GM21825 (cell line): ENCODE measurements around the gene MTG1.
"Not testable (repeated sequence)": the region's sequence is repeated elsewhere in the genome, so short reads cannot be mapped to it uniquely, and the experiment has no call there.

ENCODE experiments used
- ATAC-seq: cut with Tn5 transposase; IDR thresholded peaks from one replicate; pipeline ENCODE4 v1.9.1; 2021; ENCODE audit warnings: mild to moderate bottlenecking, moderate library complexity; ENCODE audit not compliant: unreplicated experiment

The MTG1 gene

DNA sequence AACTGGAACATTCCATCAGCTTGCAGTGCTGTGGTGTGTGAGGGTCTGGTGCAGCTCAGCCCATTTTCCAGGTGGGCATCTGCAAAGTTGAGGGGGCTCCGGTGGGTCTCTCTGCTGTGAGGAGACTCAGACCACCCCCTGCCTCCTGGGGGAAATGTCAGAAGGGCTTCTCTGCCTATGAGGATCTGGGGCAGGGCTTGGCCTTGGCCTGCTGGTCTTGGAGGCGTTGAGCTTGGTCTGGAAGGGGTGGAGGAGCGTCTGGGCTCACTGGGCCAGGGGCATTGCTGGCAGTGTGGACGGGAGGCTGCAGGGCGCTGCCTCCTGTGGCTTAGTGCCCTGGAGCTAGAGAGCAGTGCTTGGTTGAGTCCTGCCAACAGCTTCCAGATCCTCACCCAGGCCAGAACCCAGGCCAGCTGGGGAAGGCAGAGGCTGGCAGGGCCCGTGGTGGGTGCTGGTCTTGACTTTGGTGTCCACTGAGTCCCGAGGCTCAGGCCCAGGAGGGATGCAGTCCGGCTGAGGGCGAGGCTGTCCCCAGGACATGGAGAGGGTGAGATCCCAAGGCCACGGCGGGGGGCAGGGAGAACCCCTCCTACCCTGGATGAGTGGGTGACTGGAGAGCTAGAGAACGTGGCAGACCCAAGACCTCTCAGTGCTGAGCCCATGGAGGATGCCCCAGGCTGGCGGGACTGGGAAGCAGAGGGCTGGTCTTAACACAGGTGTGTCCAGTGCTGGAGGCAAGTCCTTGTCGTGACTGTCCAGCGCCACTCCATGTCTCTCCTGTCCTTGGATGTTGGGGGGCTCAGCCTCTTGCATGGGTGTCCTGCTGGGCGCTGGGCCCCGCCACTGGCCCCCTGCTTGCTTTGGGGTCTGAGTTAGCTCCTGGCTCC lies 27.6 kb downstream of the MTG1 start:
- no peak for ATAC-seq

DNA sequence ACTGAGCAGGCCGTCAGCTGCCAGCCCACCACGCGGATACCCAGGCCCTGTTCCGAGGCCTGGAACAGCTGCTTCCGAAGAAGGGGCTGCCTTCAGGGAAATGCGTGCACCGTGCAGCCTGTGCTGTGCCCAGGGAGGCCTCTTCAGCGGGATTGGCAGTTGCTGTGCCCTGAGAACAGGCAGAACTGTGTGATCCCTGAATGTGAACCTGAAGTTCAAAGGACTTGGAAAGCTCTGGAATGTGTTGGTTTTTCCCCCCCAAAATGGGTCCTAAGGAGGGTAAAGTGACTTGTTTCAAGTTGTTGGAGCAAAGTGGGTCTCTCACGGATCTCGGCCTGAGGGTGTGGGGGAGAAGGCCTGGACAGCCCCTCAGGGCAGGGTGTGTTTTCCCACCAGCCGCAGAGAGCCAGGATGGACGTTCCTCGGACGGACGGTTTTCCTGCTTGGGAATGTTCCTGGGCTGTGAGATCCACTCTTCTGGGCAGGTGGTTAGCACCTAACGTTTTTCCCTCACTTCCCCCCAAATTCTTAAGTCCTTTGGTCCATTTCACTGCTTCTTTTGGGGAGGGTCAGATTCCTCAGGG lies 28.4 kb downstream of the MTG1 start:
- no peak for ATAC-seq

DNA sequence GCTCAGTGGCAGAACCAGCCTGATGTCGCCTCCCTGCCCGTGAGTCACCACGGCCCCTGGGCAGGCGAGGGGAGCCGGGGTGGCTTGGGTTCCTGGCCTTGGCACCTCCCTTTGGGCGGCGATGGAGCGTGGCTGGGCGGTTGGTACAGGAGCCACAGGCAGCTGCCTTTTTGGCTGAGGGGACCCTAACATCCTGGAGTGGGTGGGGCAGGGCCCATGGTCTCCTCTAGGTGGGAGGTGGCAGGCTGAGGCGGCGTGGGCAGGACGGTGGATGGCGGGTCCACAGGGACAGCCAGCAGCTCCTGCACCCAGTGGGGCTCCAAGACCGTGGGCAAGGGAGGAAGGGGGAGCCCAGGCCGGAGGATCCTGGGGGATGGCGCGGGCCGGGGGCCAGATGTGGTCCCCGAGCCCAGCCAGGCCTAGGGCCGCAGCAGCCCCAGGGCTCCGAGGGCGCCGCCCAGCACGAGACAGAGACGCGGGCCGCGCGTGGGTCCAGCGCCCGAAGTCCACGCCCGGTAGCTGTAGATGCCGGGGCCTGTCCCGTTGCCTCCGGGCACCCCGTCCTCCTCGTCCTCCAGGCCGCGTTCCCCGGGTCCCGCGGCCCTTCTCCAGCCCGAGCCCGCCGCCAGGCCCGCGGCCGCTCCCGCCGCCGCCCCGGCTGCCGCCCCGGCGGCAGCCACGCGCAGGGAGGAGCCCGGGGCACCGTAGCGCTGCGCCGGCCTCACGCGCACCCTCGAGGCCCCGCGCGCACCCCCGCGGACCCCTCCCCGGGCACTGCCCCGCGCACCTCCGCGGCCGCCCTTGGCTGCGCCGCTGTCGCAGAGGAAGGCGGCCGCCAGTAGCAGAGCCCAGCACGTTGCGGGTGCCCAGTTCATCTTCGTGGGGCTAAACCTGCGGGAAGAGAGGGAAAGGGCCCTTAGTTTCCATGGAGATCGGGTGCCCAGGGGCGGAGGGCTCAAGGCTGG lies 29.1 kb downstream of the MTG1 start:
- ATAC-seq = no peak

DNA sequence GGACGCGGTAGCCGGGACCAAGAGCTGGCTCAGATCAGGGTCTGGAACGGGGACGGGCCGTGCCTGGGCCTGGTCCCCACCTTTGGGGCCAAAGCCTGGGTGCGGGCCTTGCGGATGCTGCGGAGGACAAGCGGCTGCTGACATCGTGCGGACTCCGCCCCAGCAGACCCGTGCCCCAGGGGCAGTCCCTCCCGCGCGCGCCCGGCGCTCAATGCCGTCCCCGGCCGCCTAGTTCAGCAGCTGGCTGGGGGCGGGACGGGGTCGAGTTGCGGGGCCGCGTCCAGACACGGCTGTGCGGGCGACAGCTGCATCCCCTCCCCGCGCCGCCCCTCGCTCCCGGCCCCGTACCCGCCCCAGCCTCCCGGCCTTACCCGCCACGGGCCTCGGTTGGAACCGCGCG lies 30.1 kb downstream of the MTG1 start:
- not testable (repeated sequence) for ATAC-seq

DNA sequence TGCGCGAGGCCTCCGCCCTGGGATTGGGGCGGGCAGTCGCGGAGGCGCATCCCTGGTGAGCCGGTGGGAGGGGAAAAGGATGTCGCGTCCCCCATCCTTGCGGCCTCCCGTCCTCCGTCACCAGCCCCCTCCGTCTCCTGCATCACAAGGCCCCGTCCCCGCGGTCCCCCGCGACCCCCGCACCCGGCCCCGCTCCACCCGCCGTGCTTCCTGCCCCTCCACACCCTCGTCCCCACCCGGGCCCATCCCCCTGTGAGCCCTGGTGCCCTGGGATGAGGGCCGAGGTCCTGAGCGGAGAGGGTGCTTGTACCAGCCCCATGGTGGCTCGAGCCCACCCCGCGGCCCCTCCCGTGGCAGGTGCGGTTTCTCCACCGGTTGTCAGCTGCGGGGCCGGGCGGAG lies 30.6 kb downstream of the MTG1 start, which contains the start of gene SPRN:
Gene SPRN (minus strand): TSS at position 25 of the 400 bp plus-strand sequence. CDS start 944 bp downstream, outside the sequence.
- ATAC-seq = not testable (repeated sequence)

DNA sequence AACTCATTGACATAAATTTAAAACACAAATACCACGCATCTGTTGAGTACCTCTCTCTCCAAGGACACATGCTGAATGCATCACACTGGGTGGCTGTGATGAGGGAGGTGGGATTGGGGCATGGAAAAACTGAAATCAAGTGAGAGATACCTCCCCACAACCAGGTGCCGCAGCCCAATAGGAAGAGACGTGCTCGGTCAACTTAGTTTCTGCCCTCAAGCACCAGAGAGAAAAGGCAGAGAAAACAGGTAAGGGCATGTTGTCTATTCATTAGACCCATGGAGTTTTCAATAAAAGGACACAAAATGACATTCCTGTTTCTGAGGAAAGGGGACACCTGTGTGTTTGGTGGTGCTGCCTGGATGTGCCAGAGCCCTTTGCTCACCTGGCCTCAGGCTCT lies 35.6 kb downstream of the MTG1 start:
- not testable (repeated sequence) for ATAC-seq

DNA sequence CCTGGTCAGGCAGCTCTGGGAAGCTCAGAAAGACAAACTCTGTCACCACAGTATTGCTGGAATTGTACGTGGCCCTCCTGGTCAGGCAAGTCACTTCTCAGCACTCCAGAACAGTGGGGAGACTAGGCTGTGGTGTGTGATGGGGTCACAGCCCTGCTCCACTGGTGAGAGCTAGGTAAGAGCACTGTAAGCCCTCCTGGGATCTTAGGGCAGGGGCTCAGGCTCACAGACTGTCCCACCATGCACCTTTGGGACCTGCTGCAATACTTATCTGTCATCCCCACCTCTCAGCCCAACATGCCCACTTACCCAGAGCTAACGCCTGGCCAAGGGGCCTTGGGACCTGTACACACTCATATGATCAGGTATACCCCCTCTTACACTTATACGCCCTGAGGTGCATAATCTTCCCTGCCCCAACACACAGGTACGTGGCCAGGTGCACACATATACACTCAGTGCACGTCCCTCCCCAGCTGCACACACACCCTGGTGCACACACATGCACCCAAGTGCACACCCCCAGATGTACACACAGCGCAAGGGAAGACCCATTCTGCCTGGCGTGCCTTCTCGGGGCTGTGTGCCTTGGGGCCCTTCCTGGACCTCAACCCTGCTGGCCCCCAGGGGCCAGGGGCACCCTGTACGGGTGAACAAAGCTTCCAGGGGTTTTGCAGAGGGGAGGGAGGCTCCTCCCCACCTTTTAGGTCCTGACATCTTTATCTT lies 38.1 kb downstream of the MTG1 start:
- ATAC-seq = not testable (repeated sequence)

DNA sequence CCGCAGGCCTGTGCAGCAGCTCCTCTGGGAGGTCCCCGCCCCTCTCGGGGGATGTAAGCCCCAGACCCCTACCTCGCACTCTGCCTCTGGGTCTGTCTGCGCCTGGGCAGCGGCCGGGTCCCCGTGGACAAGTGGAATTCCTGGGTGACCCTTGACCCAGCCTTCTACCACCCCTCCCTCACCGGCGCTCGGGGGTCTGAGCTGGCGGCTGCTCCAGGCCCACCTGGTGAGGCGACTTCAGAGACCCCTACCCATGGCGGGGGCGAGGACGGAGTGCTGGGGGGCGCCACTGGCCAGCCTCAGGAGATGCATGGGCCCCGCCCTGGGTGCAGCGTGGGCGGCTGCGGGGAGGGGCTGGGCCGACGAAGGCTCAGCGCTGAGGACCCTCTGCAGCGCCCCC lies 38.8 kb downstream of the MTG1 start:
- not testable (repeated sequence) for ATAC-seq

DNA sequence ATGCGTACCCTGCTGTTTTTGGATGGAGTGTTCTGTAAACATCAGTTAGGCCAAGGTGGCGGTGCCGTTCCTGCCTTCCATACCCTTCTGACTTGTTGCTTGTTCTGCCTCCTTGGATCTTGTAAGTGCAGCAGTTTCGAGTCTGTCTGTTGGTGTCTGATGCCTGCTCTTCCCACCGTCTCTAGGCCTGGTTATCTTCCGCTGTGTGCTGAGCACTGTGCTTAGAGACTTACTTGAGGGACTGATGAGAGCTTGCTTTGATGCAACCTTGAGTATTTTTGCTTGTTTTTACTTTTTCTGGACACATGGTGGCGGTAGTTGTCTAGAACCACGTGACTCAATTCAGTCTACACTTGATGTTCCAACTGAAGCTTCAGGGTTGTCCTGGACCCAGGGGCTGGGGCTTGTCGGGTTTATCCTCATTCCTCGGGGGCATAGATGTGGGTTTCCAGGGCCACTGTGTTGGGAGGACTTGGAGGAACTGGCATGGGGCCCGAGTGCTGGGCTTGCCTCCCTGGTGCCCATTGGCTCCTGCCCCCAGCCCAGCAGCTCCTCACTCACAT lies 44.8 kb downstream of the MTG1 start:
- ATAC-seq = no peak

DNA sequence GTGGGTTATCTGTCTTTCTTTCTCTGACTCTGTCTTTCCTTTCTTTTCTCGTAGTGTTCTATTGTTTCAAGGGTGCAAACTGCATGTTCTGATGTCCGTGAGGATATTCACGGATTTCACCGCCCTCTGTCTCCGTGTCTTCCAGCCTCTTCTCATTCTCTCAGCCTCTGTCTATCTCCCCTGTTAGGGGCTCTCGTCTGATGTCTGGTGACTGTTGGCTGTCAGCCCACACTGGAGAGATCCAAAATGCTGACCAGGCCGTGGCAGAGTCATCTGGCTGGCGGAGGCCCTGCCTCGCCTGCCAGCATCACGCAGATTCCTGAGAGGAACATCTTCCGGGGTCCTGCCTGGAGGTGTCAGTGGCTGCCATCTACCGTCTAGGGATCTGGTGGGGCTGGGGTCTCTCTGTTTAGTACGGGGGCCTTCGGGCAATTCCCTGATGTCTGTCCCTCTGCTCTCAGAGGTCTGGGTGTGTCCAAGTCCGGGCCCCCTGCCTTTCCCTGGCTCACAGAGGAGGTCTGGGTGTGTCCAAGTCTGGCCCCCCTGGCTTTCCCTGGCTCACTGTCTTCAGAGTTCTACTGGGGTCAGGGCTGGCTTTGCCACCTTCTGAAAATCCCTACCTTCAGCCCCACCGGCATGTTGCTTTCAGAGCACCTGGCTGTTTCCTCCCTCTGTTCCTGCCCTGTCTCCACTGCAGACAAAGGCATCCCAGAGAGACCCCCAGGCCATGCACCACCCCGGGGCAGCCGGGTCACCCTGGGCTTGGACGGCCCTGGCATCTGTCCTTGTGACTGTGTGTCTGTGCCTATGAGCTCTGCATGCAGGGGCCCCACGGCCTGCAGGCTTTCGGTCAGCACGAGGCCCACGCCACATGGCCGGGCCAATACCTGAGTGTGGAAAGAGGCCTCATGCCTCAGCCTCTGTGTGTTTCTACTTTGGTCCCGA lies 45.8 kb downstream of the MTG1 start:
- no peak for ATAC-seq

DNA sequence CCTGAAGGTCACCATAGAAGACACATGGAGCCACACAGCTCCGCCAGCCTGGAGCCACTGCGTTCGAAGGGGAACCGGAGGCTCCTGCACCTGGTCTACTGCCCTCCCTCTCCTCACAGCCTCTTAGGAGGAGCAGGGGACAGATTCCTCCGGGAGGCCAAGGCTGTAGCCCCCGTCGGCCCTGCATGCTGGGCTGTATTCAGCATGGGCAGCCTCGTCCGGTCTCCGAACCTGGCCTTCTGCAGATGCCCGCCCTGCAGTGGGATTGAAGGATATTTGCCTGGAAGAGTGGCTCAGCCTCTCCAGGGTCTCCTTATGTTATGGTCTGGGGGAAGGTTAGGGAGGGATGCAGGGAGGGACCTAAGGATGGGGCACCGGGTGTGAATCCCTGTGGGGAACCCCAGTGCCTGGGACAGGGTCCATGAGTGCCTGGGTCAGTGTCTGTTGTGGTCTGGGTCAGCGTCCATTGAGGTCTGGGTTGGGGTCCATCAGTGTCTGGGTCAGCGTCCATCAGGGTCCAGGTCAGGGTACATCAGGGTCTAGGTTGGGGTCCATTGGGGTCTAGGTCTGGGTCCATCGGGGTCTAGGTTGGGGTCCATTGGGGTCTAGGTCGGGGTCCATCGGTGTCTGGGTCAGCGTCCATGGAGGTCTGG lies 46.8 kb downstream of the MTG1 start:
- no peak for ATAC-seq

DNA sequence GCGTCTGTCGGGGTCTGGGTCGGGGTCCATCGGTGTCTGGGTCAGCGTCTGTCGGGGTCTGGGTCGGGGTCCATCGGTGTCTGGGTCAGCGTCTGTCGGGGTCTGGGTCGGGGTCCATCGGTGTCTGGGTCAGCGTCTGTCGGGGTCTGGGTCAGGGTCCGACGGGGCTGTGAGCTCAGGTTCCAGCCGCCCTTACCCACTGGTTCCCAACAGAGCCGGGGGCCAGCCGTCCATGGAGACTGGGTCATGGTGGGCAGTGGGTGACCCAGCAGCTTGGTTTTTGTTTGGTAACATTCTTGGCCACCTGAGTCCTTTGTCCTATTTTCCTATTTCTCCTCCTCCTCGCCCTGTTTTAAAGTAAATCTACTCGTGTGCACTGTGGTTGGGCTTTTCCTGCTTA lies 47.4 kb downstream of the MTG1 start:
- not testable (repeated sequence) for ATAC-seq

DNA sequence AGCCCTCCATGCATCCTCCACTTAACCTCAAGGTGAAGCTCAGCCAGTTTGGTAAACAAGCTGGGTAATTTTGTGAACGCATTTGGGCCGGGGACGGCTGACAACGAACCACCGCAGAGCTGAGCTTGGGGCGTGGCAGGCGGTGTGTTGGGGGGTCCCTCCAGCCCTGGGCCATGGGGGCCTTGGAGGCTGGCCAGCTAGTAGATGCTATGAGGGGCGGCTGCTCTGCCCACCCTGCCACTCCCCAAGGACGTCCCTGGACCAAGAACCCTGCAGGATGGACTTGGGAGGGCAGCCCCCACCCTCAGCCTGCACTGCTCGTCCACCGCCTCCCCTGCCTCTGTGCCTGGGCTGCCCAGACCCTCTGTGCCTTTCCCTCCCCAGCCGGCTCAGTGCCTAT lies 47.8 kb downstream of the MTG1 start:
- ATAC-seq = no peak

DNA sequence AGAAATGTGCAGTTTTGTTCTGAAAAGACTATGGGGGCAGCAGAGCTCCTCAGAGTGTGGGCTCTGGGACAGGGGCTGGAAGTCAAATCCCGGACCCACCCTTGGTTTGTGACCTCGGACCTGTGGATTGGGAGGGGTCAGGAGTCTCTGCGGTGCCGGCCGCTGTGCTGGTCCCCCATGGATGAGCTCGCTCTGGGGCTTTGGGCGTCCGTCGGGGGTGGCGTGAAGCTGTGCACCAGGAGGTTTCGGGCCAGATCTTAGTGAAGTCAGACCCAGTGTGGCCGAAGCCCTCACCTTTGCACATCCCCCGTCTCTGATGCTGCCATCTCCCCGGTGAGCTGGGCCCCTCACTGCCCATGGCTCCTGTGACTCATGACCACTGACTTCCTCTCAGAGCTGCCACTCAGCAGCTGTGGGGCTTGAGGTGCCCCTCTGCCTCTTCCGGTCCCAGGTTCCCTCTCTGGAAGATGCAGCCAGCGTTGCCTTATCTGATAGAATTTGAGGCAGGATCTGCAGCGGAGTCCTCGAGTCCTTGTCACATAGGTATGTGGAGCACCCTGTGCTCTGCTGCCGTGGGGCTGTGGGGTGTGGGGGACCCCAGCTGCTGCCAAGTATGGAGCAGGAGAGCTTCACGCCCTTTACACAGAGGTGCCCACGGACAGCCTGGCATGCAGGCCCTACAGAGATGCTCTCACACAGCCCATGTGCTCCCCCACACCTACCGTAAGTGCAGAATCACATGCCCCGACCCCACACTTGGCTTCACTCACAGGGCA lies 48.4 kb downstream of the MTG1 start:
- no peak for ATAC-seq

DNA sequence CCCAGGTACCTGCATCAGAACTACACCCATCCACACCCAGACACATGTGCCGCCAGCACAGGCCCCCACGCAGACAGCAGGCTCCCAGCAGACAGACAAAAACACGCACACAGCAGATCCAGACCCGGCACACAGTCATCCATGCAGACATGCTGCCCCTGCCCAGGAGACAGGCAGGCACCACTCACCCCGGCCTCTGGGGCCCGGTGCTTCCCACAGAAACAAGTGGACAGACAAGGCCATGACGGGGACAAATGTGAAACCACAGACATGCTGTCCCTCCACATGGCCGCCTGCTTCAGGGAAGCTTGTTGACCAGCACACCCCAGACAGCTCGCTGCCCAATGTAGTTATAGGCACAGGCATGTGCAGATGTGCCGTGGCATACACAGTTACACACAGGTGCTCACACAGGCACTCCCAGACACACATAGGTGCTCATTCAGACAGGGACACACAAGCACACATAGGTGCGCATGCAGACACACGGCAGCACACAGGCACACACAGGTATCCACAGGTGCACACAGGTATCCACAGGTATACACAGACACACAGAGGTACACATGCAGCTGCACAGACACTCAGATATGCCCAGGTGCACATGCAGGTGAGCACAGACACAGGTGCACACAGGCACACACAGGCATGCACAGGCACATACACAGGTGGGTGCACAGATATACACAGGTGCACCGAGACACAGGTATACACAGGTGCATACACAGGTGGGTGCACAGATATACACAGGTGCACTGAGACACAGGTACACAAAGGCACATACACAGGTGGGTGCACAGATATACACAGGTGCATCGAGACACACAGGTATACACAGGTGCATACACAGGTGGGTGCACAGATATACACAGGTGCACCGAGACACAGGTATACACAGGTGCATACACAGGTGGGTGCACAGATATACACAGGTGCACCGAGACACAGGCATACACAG lies 49.3 kb downstream of the MTG1 start:
- ATAC-seq = no peak

DNA sequence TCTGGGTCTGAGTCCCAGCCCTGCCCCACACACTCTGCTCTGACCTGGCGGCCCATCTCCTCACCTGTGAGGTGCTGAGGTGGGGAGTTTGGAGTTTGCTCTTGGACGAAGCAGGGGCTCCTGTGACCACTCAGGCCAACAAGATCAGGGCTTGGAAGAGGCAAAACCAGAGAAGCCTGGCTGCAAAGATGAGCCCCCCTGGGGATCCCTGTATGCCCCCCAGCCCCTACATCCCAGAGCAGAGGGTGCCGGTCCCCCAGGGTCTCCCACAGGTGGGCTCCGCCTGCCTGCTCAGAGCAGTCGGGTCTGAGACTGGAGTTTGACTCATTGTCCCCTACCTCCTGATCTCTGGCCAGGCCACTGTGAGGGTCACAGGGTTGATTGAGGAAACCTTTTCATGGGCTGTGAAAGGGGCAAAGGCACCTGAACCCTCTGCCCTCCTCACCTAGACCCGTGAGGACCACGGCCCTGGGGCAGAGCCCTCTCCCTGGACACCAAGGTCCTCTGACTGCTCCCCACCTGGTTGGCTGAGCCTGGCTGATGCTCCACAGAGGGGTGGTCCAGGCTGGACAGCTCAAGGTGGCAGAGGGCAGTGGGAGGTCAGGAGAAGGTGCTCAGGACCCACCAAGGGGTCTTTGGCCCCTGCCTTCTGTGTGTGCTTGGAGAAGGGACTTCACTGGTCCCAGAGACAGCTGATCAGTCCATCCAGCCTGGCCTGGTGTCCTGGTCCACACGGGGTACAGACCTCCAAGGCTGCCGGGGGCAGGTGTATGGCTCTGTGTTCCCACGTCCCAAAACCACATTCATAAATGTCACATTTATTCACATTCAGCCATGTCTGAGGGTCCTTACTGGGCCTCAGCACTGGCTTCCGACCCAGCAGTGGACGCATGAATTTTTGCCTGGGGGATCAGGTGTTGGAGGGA lies 50.6 kb downstream of the MTG1 start:
- no peak for ATAC-seq
